ENCODE results near the gene SP100.
"Not testable (repeated sequence)": the region's sequence is repeated elsewhere in the genome, so short reads cannot be mapped to it uniquely, and the experiment has no call there.

Gene SP100

DNA sequence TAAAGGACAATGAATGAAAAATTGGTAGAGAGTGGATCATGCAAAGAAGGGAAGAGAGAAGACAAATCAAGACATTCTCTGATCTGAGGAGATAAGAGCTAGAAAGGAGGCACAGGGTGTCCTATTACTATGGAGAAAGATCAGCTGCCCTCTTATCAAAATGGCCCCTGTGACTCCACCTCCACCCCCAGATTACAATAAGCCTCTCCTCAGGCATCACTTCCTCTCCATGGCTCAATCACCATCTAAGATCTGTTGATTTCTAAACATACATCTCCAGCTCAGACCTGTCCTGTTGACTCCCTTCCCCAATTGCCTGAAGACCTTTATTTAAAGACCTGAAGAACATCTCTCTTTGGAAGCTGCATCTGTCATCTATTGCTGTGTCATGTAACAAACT, 43.2 kb downstream of the SP100 start:
- no peak for DNase-seq (ENCODE audit: low spot score)

GRCh38 chr2:230471074-230471473, 55.1 kb downstream of the SP100 start:
- no peak for DNase-seq (ENCODE audit: low spot score)

- peak; percentile 21 for DNase-seq (ENCODE audit: low spot score)
Measured at GRCh38 chr2:230472621-230473018, 56.6 kb downstream of the SP100 start.

GRCh38 chr2:230473378-230473777, 57.4 kb downstream of the SP100 start:
- DNase-seq (ENCODE audit: low spot score), result no peak

DNA sequence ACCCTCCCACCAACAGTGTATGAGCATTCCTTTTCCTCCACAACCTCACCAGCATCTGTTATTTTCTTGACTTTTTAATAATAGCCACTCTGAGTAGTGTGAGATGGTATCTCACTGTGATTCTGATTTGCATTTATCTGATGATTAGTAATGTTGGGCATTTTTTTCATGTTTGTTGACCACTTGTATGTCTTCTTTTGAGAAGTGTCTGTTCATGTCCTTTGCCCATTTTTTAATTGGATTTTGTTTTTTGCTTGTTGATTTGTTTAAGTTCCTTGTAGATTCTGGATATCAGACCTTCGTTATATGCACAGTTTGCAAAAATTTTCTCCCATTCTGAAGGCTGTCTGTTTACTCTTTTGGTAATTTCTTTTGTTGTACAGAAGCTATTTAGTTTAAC, 59.1 kb downstream of the SP100 start:
- no peak for DNase-seq (ENCODE audit: low spot score)

DNA sequence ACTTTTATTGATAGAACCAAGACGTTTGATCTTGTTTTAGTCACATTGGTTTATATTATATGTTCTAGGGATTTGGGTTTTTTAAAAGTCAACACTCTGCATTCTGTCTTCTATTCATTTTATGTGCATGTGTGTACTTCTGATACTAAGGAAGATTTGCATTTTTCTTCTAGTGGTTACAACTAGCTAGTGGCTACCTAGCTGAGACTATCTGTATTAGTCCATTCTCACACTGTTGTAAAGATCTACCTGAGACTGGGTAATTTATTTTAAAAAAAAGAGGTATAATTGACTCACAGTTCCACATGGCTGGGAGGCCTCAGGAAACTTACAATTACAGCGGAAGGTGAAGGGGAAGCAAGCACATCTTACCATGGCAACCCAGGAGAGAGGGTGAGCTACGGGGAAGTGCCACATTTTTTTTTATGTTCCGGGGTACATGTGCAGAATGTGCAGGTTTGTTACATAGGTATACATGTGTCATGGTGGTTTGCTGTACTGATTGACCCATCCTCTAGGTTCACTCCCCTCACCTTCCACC, 69.9 kb downstream of the SP100 start:
- DNase-seq (ENCODE audit: low spot score), result no peak

DNA sequence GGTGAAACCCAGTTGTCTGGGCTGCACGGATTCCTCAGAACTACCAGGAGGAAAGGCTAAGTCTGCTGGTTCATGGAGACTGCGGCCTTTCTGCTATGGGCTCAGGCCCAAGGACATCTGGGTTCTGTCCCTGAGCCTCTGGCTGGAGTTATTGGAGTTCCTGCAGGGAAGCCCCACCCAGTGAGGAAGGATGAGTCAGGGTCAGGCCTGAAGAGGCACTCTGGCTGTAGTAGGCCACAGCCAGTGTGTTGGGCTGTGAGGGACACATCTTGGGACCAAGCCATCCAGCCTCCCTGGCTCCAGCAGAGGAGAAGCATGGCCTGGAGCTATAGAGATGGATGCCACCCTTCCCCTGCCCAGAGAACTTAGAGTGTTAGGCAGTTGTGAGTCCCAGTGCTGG, 75.2 kb downstream of the SP100 start:
- DNase-seq (ENCODE audit: low spot score), result not testable (repeated sequence)

- no peak for DNase-seq (ENCODE audit: low spot score)
Measured at GRCh38 chr2:230492107-230492506, 76.1 kb downstream of the SP100 start.

- DNase-seq (ENCODE audit: low spot score), result no peak
Measured at GRCh38 chr2:230494980-230495379, 79.0 kb downstream of the SP100 start.

DNA sequence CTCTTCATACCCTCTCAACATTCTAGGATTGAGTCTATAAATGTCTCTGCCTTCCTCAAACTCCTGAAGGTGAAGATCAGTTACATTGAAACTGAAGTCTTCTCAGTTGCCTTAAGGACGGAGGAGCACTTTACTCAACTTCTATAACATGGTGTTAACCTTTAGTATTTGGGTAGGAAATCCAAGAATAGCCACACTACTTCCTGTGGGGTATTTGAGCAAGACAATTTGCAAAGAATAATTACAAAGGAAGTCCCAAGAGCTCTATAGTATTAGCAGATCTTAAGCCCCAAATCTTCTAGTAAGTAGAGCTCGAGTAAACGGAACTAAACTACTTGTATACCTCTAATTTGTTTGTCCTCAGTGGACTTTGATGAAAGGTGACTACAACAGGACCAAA, 80.9 kb downstream of the SP100 start:
- DNase-seq (ENCODE audit: low spot score), result no peak

GRCh38 chr2:230498506-230499107, 82.6 kb downstream of the SP100 start:
- no peak for DNase-seq (ENCODE audit: low spot score)

DNA sequence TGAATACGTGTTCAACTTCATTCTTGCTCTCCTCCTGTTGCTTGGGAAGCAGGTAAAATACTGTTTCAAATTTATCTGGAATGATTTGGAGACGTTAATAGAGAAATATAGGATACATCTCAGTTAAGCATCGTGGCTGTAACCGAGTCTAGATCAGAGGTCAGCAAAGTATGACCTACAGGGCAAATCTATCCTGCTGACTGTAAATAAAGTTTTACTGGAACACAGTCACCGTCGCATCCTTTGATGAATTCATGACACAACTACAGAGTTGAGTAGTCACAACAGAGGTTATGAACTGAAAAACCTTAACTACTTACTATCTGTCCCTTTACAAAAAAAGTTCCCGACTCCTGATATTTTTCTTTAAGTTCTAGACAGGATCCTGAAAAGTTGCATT, 86.6 kb downstream of the SP100 start:
- DNase-seq (ENCODE audit: low spot score), result no peak

DNA sequence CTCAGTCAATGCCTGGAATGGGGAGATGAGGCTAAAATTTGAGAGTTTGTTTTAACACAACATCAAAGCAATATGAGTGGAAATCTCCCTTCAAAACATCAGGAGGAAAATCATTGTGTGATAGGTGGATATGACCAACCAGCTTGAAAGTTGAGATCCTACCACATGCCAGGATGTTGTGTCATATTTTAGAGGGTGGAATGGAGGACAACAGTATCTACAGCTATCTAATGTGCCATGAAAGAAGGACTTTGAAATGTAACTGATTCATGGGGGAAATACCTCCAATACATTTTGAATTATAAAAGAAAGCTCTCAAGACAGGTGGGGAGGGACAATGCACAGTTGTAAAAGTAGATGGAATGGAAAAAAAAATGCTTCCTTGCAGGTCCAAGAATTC, 87.8 kb downstream of the SP100 start:
- DNase-seq (ENCODE audit: low spot score), result no peak

- DNase-seq (ENCODE audit: low spot score), result no peak
Measured at GRCh38 chr2:230505162-230505561, 89.2 kb downstream of the SP100 start.

GRCh38 chr2:230512955-230513748, 97.2 kb downstream of the SP100 start:
- no peak for DNase-seq (ENCODE audit: low spot score)

GRCh38 chr2:230520061-230520874, 104.3 kb downstream of the SP100 start:
- no peak for DNase-seq (ENCODE audit: low spot score)

GRCh38 chr2:230520875-230521155, 104.8 kb downstream of the SP100 start:
- no peak for DNase-seq (ENCODE audit: low spot score)

DNA sequence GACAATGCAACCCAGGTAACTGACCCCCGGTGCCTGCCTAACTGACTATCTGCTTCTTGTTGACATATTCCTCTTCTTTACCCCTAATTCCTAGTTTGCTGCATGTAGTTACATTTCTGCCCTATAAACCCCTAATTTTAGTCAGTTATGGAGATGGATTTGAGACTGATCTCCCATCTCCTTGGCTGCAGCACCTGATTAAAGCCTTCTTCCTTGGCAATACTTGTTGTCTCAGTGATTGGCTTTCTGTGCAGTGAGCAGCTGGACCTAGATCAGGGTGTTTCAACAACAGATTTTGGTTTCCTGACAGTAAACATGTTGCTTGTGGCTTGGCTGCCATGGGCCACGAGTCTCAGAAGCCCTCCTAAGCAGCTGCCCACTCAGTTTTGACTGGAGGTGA, 105.4 kb downstream of the SP100 start:
- DNase-seq (ENCODE audit: low spot score), result no peak

GRCh38 chr2:230525682-230526081, 109.7 kb downstream of the SP100 start:
- DNase-seq (ENCODE audit: low spot score), result no peak

GRCh38 chr2:230537531-230537976, 121.6 kb downstream of the SP100 start:
- DNase-seq (ENCODE audit: low spot score), result no peak

GRCh38 chr2:230540332-230540731, 124.3 kb downstream of the SP100 start:
- DNase-seq (ENCODE audit: low spot score), result no peak

GRCh38 chr2:230541934-230542380, 126.0 kb downstream of the SP100 start:
- DNase-seq (ENCODE audit: low spot score), result no peak

- no peak for DNase-seq (ENCODE audit: low spot score)
Measured at GRCh38 chr2:230542751-230543150, 126.8 kb downstream of the SP100 start.
